HUES6 (cell line): ENCODE measurements around the gene SLC16A5.
"Not testable (repeated sequence)": the region's sequence is repeated elsewhere in the genome, so short reads cannot be mapped to it uniquely, and the experiment has no call there.

Experiments
- H3K27ac ChIP-seq: 2 replicates; pipeline ENCODE4 v1.7.0; 2013; ENCODE audit warnings: low read depth, mild to moderate bottlenecking, low read length, inconsistent platforms
- H3K27me3 ChIP-seq: 2 replicates; pipeline ENCODE4 v1.6.1; 2013; ENCODE audit warnings: low read length; ENCODE audit not compliant: control insufficient read depth, insufficient read depth
- H3K36me3 ChIP-seq: 2 replicates; pipeline ENCODE4 v1.6.1; 2013; ENCODE audit warnings: low read length; ENCODE audit not compliant: control insufficient read depth, insufficient read depth
- H3K4me1 ChIP-seq: 2 replicates; pipeline ENCODE4 v1.6.1; 2013; ENCODE audit warnings: low read length; ENCODE audit not compliant: control insufficient read depth, insufficient read depth
- H3K4me3 ChIP-seq: 2 replicates; pipeline ENCODE4 v1.5.1; 2013; ENCODE audit warnings: low read depth, low read length
- H3K9ac ChIP-seq: one replicate; pipeline ENCODE4 v1.6.1; 2013; ENCODE audit warnings: mild to moderate bottlenecking, low read length
- H3K9me3 ChIP-seq: 2 replicates; pipeline ENCODE4 v1.6.1; 2013; ENCODE audit warnings: low read depth, low read length; ENCODE audit not compliant: control insufficient read depth, insufficient read depth

Gene SLC16A5

GRCh38 chr17:75064867-75065561 is 22.7 kb upstream of the SLC16A5 start:
- Histone ChIP-seq H3K4me3 (no peak overlapping the region), H3K27me3 (no peaks in the 10 kb centered on the region), H3K4me1 (no peaks in the 10 kb centered on the region), H3K9ac (no peak overlapping the region), H3K36me3 (peaks cover 56% of the 10 kb centered on the region), H3K27ac (no peak overlapping the region), H3K9me3 (no peaks in the 10 kb centered on the region)

- no peak overlapping the region for H3K9ac ChIP-seq
- peaks cover 50% of the 10 kb centered on the region for H3K36me3 ChIP-seq
- no peak overlapping the region for H3K27ac ChIP-seq
- no peaks in the 10 kb centered on the region for H3K9me3 ChIP-seq
- H3K4me1 ChIP-seq: no peaks in the 10 kb centered on the region
- no peak overlapping the region for H3K4me3 ChIP-seq
- H3K27me3 ChIP-seq: no peaks in the 10 kb centered on the region
Measured at GRCh38 chr17:75065562-75066151, 22.1 kb upstream of the SLC16A5 start.

DNA sequence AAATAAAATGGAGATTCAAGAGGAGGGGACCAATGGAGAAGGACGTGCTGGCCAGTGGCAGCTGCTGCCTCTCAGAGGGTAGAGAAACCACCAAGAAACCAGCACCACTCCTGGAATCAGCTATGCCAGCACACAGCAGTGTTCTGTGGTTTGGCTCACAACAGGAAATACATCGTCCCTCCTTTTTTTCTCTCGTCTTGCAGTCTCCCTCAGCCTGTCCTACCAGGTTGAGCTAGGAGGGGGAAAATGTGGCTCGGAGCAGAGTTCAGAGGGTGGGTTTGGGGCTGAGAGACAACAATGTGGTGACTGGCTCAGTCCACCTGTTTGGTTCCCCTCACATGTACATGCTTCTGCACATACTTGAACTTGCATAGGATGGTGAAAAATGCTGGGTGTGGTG is 19.9 kb upstream of the SLC16A5 start:
- no peaks in the 10 kb centered on the region for H3K4me1 ChIP-seq
- H3K27me3 ChIP-seq: no peaks in the 10 kb centered on the region
- no peak overlapping the region for H3K4me3 ChIP-seq
- H3K9ac ChIP-seq: no peak overlapping the region
- H3K27ac ChIP-seq: no peak overlapping the region
- no peaks in the 10 kb centered on the region for H3K9me3 ChIP-seq
- peaks cover 28% of the 10 kb centered on the region for H3K36me3 ChIP-seq

DNA sequence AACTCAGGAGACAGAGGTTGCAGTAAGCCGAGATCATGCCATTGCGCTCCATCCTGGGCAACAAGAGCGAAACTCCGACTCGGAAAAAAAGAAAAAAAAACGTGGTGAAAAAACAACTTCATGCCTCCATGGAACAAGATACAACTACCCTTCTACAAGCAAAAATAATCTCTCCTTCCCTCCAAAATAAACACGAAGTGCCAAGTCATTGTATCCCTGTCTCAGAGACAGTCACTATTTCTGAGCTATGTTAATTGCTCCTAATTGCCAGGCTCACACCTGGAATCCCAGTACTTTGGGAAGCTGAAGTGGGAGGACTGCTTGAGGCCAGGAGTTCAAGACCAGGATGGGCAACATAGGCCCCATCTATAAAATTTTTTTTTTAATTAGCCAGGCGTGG is 19.0 kb upstream of the SLC16A5 start:
- Histone ChIP-seq H3K27ac (no peak overlapping the region), H3K9ac (no peak overlapping the region), H3K36me3 (peaks cover 19% of the 10 kb centered on the region), H3K4me1 (no peaks in the 10 kb centered on the region), H3K4me3 (no peak overlapping the region), H3K9me3 (no peaks in the 10 kb centered on the region), H3K27me3 (no peaks in the 10 kb centered on the region)

DNA sequence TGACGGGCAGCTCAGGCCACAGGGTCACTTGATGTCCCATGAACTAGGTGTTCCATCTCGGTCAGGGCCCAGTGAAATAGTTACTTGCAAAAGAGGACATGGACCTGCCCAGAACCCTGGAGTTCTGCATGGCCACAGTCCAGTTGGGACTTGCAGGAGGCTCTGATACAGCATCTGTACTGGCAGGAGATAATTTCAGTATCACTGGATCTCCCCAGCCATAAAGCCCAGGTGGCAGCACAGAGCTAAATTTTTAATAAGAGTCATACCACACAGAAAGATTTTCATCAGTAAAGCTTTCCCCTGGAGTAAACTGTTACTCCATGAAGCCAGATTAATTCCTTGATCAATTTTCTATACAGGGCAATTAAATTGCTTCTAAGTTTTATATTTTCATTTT is 18.0 kb upstream of the SLC16A5 start:
- Histone ChIP-seq H3K27me3 (no peaks in the 10 kb centered on the region), H3K4me1 (no peaks in the 10 kb centered on the region), H3K9me3 (no peaks in the 10 kb centered on the region), H3K27ac (no peak overlapping the region), H3K4me3 (no peak overlapping the region), H3K9ac (no peak overlapping the region), H3K36me3 (peaks cover 9% of the 10 kb centered on the region)

DNA sequence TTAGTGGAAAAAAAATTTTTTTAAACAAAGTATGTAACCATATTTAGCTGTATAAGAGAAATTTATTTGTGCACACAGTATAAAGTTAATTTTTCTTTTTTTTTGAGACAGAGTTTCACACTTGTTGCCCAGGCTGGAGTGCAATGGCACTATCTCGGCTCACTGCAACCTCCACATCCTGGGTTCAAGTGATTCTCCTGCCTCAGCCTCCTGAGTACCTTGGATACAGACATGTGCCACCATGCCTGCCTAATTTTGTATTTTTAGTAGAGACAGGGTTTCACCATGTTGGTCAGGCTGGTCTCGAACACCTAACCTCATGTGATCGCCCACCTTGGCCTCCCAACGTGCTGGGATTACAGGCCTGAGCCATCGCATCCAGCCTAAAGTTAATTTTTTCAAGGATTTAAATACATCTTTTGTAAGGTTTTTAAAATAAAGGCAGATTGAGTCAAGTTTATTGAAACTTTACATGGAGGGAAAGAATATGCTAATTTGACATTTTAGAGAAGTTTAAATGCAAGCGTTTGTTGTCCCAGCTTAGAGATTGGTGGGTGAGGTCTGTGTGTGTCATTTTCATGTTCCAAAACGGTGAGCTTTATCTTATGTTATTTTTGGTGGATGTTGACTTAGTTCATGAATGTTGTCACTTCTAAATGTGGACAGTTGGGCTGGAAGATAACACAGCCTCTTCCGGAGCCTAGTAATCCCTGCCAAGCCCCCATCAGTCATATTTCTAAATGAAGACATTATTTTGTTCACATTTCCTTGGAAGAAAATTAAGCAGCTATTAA is 16.1 kb upstream of the SLC16A5 start:
- not testable (repeated sequence) for H3K9me3 ChIP-seq, H3K4me1 ChIP-seq, H3K36me3 ChIP-seq, H3K4me3 ChIP-seq, H3K27ac ChIP-seq, H3K27me3 ChIP-seq, H3K9ac ChIP-seq

GRCh38 chr17:75072909-75073308 is 14.8 kb upstream of the SLC16A5 start:
- H3K4me3 ChIP-seq, H3K27ac ChIP-seq, H3K27me3 ChIP-seq, H3K9ac ChIP-seq, H3K36me3 ChIP-seq, H3K9me3 ChIP-seq: not testable (repeated sequence)
- H3K4me1 ChIP-seq: peaks cover 11% of the 10 kb centered on the region

DNA sequence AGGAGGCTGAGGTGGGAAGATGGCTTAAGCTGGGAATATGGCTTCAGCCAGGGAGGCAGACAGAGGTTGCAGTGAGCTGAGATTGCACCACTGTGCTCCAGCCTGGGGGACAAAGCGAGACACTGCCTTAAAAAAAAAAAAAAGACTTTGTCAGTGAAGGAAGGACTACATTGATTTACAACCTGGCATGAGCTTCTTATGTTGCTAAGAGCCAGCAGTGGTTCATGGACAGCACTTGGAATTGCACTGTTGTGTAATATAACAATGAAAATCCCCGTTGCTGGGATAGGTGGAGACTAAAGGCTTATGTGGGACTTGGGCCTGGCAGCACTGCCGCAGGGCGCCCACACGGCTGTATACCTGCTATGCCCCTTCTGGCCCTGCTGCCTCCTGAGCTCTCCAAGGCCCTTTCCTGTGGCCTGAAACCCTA is 14.1 kb upstream of the SLC16A5 start:
- Histone ChIP-seq H3K9me3 (no peaks in the 10 kb centered on the region), H3K27ac (no peak overlapping the region), H3K4me1 (peaks cover 18% of the 10 kb centered on the region), H3K36me3 (no peaks in the 10 kb centered on the region), H3K9ac (no peak overlapping the region), H3K4me3 (no peak overlapping the region), H3K27me3 (no peaks in the 10 kb centered on the region)

GRCh38 chr17:75074532-75074931 is 13.2 kb upstream of the SLC16A5 start:
- H3K9ac ChIP-seq: no peak overlapping the region
- H3K9me3 ChIP-seq: no peaks in the 10 kb centered on the region
- no peak overlapping the region for H3K4me3 ChIP-seq
- H3K27me3 ChIP-seq: no peaks in the 10 kb centered on the region
- peaks cover 26% of the 10 kb centered on the region for H3K4me1 ChIP-seq
- H3K27ac ChIP-seq: no peak overlapping the region
- no peaks in the 10 kb centered on the region for H3K36me3 ChIP-seq

GRCh38 chr17:75075597-75076336 is 12.0 kb upstream of the SLC16A5 start:
- Histone ChIP-seq H3K9ac (no peak overlapping the region), H3K27me3 (no peaks in the 10 kb centered on the region), H3K4me1 (peaks cover 26% of the 10 kb centered on the region), H3K4me3 (no peak overlapping the region), H3K27ac (no peak overlapping the region), H3K9me3 (no peaks in the 10 kb centered on the region), H3K36me3 (no peaks in the 10 kb centered on the region)
